HL-60 (cell line): ENCODE data around the gene DTNA.

Source experiments
- POLR2AphosphoS5 ChIP-seq: IDR thresholded peaks from 2 replicates; pipeline ENCODE4 v1.6.1; 2012; ENCODE audit warnings: low read depth
- TF ChIP-seq, protein P1 (sequence below): IDR thresholded peaks from one replicate; pipeline ENCODE4 v1.5.1; 2011; ENCODE audit warnings: low read length, control low read depth, inconsistent platforms; ENCODE audit not compliant: insufficient read depth

DNA sequence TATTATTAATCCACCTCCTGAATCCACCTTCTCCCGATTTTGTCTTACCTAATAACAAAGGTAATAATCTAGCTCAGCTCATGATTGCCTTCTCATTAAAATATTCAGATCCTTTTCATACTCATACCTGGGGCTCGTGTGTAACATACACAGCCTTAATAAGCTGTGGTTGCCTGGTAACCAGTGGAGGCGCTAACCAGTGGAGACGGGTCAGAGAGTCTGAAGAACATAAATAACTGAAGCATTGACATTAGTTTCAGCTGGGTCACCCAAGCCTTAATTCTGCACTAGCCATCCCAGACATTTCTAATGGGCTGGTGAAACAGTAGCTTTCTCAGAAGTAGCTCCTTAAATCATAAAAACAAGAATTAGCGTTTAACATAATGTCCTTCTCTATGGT, 14.8 kb upstream of the DTNA start:
- TF ChIP-seq, protein P1, sequence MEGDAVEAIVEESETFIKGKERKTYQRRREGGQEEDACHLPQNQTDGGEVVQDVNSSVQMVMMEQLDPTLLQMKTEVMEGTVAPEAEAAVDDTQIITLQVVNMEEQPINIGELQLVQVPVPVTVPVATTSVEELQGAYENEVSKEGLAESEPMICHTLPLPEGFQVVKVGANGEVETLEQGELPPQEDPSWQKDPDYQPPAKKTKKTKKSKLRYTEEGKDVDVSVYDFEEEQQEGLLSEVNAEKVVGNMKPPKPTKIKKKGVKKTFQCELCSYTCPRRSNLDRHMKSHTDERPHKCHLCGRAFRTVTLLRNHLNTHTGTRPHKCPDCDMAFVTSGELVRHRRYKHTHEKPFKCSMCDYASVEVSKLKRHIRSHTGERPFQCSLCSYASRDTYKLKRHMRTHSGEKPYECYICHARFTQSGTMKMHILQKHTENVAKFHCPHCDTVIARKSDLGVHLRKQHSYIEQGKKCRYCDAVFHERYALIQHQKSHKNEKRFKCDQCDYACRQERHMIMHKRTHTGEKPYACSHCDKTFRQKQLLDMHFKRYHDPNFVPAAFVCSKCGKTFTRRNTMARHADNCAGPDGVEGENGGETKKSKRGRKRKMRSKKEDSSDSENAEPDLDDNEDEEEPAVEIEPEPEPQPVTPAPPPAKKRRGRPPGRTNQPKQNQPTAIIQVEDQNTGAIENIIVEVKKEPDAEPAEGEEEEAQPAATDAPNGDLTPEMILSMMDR = no peak
- TF ChIP-seq POLR2AphosphoS5 = no peak
